Measurements from ENCODE around the gene MCRIP2.

DNA sequence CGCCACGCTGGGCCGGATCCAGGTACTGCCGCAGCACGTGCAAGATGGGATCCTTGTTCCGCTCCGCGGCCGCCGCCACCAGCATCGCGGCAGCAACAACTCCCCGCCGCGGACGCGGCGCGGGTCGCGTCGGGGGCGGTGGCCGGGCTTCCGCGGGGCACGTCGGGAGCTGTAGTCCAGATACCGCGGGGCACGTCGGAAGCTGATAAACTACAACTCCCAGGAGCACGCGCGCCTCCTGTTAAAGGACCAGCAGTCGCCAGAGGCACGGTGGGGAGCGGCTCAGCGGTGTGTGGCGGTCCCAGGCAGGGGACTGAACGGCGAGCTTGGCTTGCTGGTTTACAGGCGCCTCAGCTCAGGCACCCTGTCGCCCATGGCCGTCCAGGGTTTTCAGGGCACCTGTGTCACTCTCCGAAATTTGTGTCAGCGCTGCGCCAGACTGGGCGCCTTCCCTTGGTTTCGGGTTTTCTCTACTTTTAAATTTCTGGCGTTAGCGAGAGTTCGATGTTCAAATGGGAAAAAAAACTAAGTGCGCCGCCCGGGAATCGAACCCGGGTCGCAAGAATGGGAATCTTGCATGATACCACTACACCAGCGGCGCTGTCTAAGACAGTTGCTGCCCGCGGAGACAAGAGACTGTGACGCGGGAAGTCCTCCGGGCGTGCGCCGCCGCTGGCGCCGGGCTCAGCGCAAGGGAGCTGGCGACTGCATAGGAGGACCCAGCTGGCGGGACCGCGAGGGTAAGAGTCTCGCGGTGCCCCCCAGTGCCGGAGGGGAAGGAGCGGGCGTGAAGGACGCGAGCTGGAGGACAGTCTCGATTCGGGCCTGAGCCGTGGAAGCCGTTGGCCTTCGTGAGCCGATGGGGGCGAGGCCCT is 5.2 kb upstream of the MCRIP2 start, which contains the start of gene METTL26:
- TF ChIP-seq, protein P1, sequence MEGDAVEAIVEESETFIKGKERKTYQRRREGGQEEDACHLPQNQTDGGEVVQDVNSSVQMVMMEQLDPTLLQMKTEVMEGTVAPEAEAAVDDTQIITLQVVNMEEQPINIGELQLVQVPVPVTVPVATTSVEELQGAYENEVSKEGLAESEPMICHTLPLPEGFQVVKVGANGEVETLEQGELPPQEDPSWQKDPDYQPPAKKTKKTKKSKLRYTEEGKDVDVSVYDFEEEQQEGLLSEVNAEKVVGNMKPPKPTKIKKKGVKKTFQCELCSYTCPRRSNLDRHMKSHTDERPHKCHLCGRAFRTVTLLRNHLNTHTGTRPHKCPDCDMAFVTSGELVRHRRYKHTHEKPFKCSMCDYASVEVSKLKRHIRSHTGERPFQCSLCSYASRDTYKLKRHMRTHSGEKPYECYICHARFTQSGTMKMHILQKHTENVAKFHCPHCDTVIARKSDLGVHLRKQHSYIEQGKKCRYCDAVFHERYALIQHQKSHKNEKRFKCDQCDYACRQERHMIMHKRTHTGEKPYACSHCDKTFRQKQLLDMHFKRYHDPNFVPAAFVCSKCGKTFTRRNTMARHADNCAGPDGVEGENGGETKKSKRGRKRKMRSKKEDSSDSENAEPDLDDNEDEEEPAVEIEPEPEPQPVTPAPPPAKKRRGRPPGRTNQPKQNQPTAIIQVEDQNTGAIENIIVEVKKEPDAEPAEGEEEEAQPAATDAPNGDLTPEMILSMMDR (IDR thresholded peaks at IDR 0.05) = peak in 3 of 5 experiments; percentile 6 to 44 (median 34)
- TF ChIP-seq POLR2A (IDR thresholded peaks at IDR 0.05) (peak; percentile 16 to 65), EP300 (IDR thresholded peaks at IDR 0.05) (peak; percentile 71 to 80)

All from tibial nerve (tissue), 4 donors.